Glutamatergic neuron (in vitro differentiated cells): ENCODE results near the gene CHRND. TPM values are rescaled to one million over a fixed set of nuclear protein-coding genes. Genes with fewer than 3 reads are reported as not detected.

Source experiments
- DNase-seq: peaks from one replicate; pipeline ENCODE4 v3.0.0; 2022
- H3K27ac Mint-ChIP-seq: one replicate; pipeline ENCODE4 v1.8.0; 2020; ENCODE audit warnings: mild to moderate bottlenecking, mixed read lengths, inconsistent platforms; ENCODE audit not compliant: unreplicated experiment
- H3K27me3 Mint-ChIP-seq: one replicate; pipeline ENCODE4 v1.8.0; 2020; ENCODE audit warnings: mild to moderate bottlenecking, moderate library complexity, mixed read lengths, inconsistent platforms; ENCODE audit not compliant: unreplicated experiment
- H3K36me3 Mint-ChIP-seq: one replicate; pipeline ENCODE4 v1.8.0; 2020; ENCODE audit warnings: mild to moderate bottlenecking, mixed read lengths, inconsistent platforms; ENCODE audit not compliant: unreplicated experiment
- H3K4me1 Mint-ChIP-seq: one replicate; pipeline ENCODE4 v1.8.0; 2020; ENCODE audit warnings: mild to moderate bottlenecking, low read depth, mixed read lengths, inconsistent platforms; ENCODE audit not compliant: unreplicated experiment
- H3K4me3 Mint-ChIP-seq: one replicate; pipeline ENCODE4 v1.8.0; 2020; ENCODE audit warnings: mild to moderate bottlenecking, mixed read lengths, inconsistent platforms; ENCODE audit not compliant: unreplicated experiment
- H3K9me3 Mint-ChIP-seq: one replicate; pipeline ENCODE4 v1.8.0; 2020; ENCODE audit warnings: mild to moderate bottlenecking, moderate library complexity, mixed read lengths, inconsistent platforms; ENCODE audit not compliant: unreplicated experiment
- CTCF ChIP-seq: fragments of 200-600 bp; sonication (generic); IDR thresholded peaks from one replicate; pipeline ENCODE4 v1.5.0; 2021; ENCODE audit not compliant: partially characterized antibody, unreplicated experiment
- total RNA-seq: library from RNA; stranded (reverse); fragmentation: NEBNext Ultra II Directional; extraction: Animal tissue kit (Norgen Biotek cat#: 25700); gene quantifications from one replicate; pipeline ENCODE4 v1.2.1, GENCODE V29; 2021; ENCODE audit not compliant: unreplicated experiment

Gene CHRND
- total RNA-seq, 1 donor from 2014 or later: 2.2 TPM

GRCh38 chr2:232479341-232480200 lies 46.4 kb upstream of the CHRND start:
- no peaks in the 10 kb centered on the region for H3K36me3 Mint-ChIP-seq
- DNase-seq: peak; percentile 14
- peaks cover 18% of the 10 kb centered on the region for H3K27me3 Mint-ChIP-seq
- H3K4me3 Mint-ChIP-seq: no peak overlapping the region
- no peak for TF ChIP-seq CTCF
- H3K27ac Mint-ChIP-seq: no peak overlapping the region
- no peaks in the 10 kb centered on the region for H3K4me1 Mint-ChIP-seq
- peaks cover 2% of the 10 kb centered on the region for H3K9me3 Mint-ChIP-seq

- Mint-ChIP-seq H3K4me3 (no peak overlapping the region), H3K27me3 (peaks cover 26% of the 10 kb centered on the region), H3K36me3 (no peaks in the 10 kb centered on the region), H3K9me3 (peaks cover 5% of the 10 kb centered on the region), H3K27ac (no peak overlapping the region), H3K4me1 (no peaks in the 10 kb centered on the region)
- no peak for TF ChIP-seq CTCF
- no peak for DNase-seq
Observed at GRCh38 chr2:232480201-232481190, 45.5 kb upstream of the CHRND start.

DNA sequence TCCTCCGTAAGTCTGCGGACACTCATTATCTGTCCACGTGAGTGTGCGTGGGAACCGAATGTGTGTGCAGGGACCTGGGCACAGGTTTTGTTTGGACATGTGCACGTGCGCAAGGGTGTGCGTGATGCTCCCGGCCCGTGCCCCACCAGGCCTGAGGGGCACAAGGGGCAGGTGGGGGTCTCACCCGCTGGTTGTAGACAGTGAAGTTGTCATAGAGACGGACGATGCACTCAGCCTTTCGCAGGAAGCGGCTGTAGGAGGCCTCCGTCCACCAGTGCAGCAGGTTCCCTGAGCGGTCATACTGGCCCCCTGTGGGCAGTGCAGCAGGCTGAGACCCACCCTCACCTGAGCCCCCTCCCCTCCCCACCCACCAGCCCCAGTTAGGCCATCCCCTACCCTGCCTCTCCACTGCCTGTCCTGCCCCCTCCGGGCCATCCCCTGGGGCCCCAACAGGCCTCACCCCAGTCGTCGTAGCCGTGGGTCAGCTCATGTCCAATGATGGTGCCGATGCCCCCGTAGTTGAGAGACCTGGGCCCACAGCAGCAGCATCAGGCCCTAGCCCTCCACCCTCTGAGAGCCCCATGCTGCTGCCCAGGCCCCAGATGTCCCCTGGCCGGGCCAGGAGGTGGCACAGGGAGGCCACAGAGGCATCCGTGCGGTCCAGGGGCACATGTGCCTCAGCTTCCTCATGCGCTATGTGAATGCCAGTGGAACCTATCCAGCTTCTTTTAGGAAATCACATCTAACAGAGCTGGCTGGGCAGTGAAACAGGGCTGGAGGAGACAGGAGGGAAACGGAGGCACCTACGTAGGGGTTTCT lies 44.4 kb upstream of the CHRND start:
- Mint-ChIP-seq H3K4me3 (no peak overlapping the region), H3K27me3 (peaks cover 26% of the 10 kb centered on the region), H3K36me3 (no peaks in the 10 kb centered on the region), H3K9me3 (peaks cover 5% of the 10 kb centered on the region), H3K27ac (no peak overlapping the region), H3K4me1 (no peaks in the 10 kb centered on the region)
- DNase-seq: no peak
- no peak for TF ChIP-seq CTCF

- Mint-ChIP-seq H3K9me3 (peaks cover 5% of the 10 kb centered on the region), H3K27ac (no peak overlapping the region), H3K27me3 (peaks cover 24% of the 10 kb centered on the region), H3K4me1 (no peaks in the 10 kb centered on the region), H3K4me3 (no peak overlapping the region), H3K36me3 (no peaks in the 10 kb centered on the region)
- no peak for DNase-seq
- no peak for TF ChIP-seq CTCF
Observed at GRCh38 chr2:232482301-232483238, 43.4 kb upstream of the CHRND start.
